IMR-90 (cell line): Measurements from ENCODE around the gene SLC8A1.

Experiments
- BHLHE40 ChIP-seq: fragments of 150-350 bp; IDR thresholded peaks from 2 replicates; pipeline ENCODE4 v1.6.1; 2016; ENCODE audit warnings: mild to moderate bottlenecking, low read depth, low read length
- CEBPB ChIP-seq: IDR thresholded peaks from 2 replicates; pipeline ENCODE4 v1.6.1; 2012; ENCODE audit warnings: low read depth, low read length, improper control_type of control experiment
- CTCF ChIP-seq: conservative IDR thresholded peaks from 2 replicates; pipeline ENCODE4 v1.5.1; 2012; ENCODE audit warnings: mild to moderate bottlenecking, low read depth, low read length, improper control_type of control experiment
- FOS ChIP-seq: fragments of 150-350 bp; IDR thresholded peaks from 2 replicates; pipeline ENCODE4 v1.6.1; 2016; ENCODE audit warnings: low read depth, low read length
- MAFK ChIP-seq: IDR thresholded peaks from 2 replicates; pipeline ENCODE4 v1.6.1; 2012; ENCODE audit warnings: low read depth, low read length, improper control_type of control experiment
- MAZ ChIP-seq: IDR thresholded peaks from 2 replicates; pipeline ENCODE4 v1.6.1; 2012; ENCODE audit warnings: low read depth, mild to moderate bottlenecking, low read length, improper control_type of control experiment, moderate library complexity, borderline replicate concordance
- MXI1 ChIP-seq: IDR thresholded peaks from 2 replicates; pipeline ENCODE4 v1.6.1; 2012; ENCODE audit warnings: low read depth, mild to moderate bottlenecking, low read length, moderate library complexity, borderline replicate concordance
- NFE2L2 ChIP-seq: fragments of 150-350 bp; IDR thresholded peaks from 2 replicates; pipeline ENCODE4 v1.6.1; 2016; ENCODE audit warnings: low read depth, mild to moderate bottlenecking, low read length
- POLR2A ChIP-seq: IDR thresholded peaks from 2 replicates; pipeline ENCODE4 v1.6.1; 2012; ENCODE audit warnings: mild to moderate bottlenecking, low read depth, low read length
- RAD21 ChIP-seq: IDR thresholded peaks from 2 replicates; pipeline ENCODE4 v1.6.1; 2012; ENCODE audit warnings: low read length, improper control_type of control experiment
- RCOR1 ChIP-seq: IDR thresholded peaks from 2 replicates; pipeline ENCODE4 v1.6.1; 2012; ENCODE audit warnings: mild to moderate bottlenecking, low read length, improper control_type of control experiment; ENCODE audit not compliant: insufficient replicate concordance
- RFX5 ChIP-seq: IDR thresholded peaks from 2 replicates; pipeline ENCODE4 v1.8.0; 2012; ENCODE audit warnings: low read depth, mild to moderate bottlenecking, low read length, moderate library complexity
- SMC3 ChIP-seq: fragments of 150-350 bp; IDR thresholded peaks from 2 replicates; pipeline ENCODE4 v1.6.1; 2016; ENCODE audit warnings: low read depth, mild to moderate bottlenecking, antibody characterized with exemption, low read length, moderate library complexity
- USF2 ChIP-seq: fragments of 150-350 bp; IDR thresholded peaks from 2 replicates; pipeline ENCODE4 v1.6.1; 2017; ENCODE audit warnings: mild to moderate bottlenecking, antibody characterized with exemption, low read length, low read depth

- TF ChIP-seq SMC3 (no peak), CEBPB (no peak), CTCF (no peak), RAD21 (peak; percentile 20; the same call in 1 of the 2 replicates), POLR2A (no peak), RFX5 (no peak), MAZ (no peak), USF2 (no peak), RCOR1 (no peak), NFE2L2 (no peak), BHLHE40 (peak; percentile 47; the same call in 1 of the 2 replicates), MAFK (no peak), MXI1 (no peak), FOS (no peak)
Observed at GRCh38 chr2:40243581-40244187, 208.2 kb downstream of the SLC8A1 start.
